GM23338 (cell line): ENCODE data around the gene HSF2BP. TPM values are rescaled to one million over a fixed set of nuclear protein-coding genes. Genes with fewer than 3 reads are reported as not detected.

Source experiments
- ATAC-seq: fragments of 200-7000 bp; cut with Tn5 transposase; 3 replicates; pipeline ENCODE4 v1.9.1; 2020
- DNase-seq: peaks from one replicate; pipeline ENCODE4 v3.0.0-alpha.2; 2015; ENCODE audit warnings: low spot score
- H2AFZ ChIP-seq: fragments of 200-600 bp; sonication (generic); 2 replicates; pipeline ENCODE4 v1.8.0; 2016; ENCODE audit warnings: antibody characterized with exemption, mild to moderate bottlenecking, moderate library complexity
- H3F3A ChIP-seq: fragments of 200-600 bp; sonication (generic); replicated peaks from 2 replicates; pipeline ENCODE4 v1.8.0; 2017; ENCODE audit warnings: antibody characterized with exemption, mixed run types, low read depth
- H3K27ac ChIP-seq: fragments of 200-600 bp; sonication (generic); 2 replicates; pipeline ENCODE4 v1.6.1; 2016; ENCODE audit warnings: low read depth
- H3K27me3 ChIP-seq: fragments of 200-600 bp; sonication (generic); 2 replicates; pipeline ENCODE4 v1.8.0; 2016; ENCODE audit warnings: mild to moderate bottlenecking, mixed run types, moderate library complexity; ENCODE audit not compliant: insufficient read depth
- H3K36me3 ChIP-seq: fragments of 200-600 bp; sonication (generic); 2 replicates; pipeline ENCODE4 v1.8.0; 2016; ENCODE audit warnings: mild to moderate bottlenecking; ENCODE audit not compliant: insufficient read depth
- H3K4me1 ChIP-seq: fragments of 200-600 bp; sonication (generic); 2 replicates; pipeline ENCODE4 v1.8.0; 2016; ENCODE audit warnings: mild to moderate bottlenecking, moderate library complexity; ENCODE audit not compliant: insufficient read depth
- H3K4me2 ChIP-seq: fragments of 200-600 bp; sonication (generic); 2 replicates; pipeline ENCODE4 v1.7.1; 2017; ENCODE audit warnings: mixed run types
- H3K4me3 ChIP-seq: fragments of 200-600 bp; sonication (generic); 2 replicates; pipeline ENCODE4 v1.6.1; 2016; ENCODE audit warnings: mixed run types
- H3K79me2 ChIP-seq: fragments of 200-600 bp; sonication (generic); replicated peaks from 2 replicates; pipeline ENCODE4 v1.8.0; 2017; ENCODE audit warnings: mild to moderate bottlenecking; ENCODE audit not compliant: insufficient read depth
- H3K9me2 ChIP-seq: fragments of 200-600 bp; sonication (generic); 2 replicates; pipeline ENCODE4 v1.8.0; 2017; ENCODE audit not compliant: insufficient read depth
- H4K20me1 ChIP-seq: fragments of 200-600 bp; sonication (generic); replicated peaks from 2 replicates; pipeline ENCODE4 v1.8.0; 2017; ENCODE audit warnings: mild to moderate bottlenecking; ENCODE audit not compliant: insufficient read depth
- H3K27ac Mint-ChIP-seq: 2 replicates; pipeline ENCODE4 v1.8.0; 2020; ENCODE audit warnings: inconsistent platforms, mild to moderate bottlenecking, moderate library complexity, mixed read lengths
- H3K27me3 Mint-ChIP-seq: 3 replicates; pipeline ENCODE4 v1.8.0; 2022; ENCODE audit warnings: low read depth, mild to moderate bottlenecking, moderate library complexity, mixed read lengths, inconsistent platforms; ENCODE audit not compliant: insufficient read depth, poor library complexity
- H3K36me3 Mint-ChIP-seq: 3 replicates; pipeline ENCODE4 v1.8.0; 2021; ENCODE audit warnings: low read depth, mild to moderate bottlenecking, inconsistent platforms, moderate library complexity, mixed read lengths
- H3K4me1 Mint-ChIP-seq: 3 replicates; pipeline ENCODE4 v1.8.0; 2020; ENCODE audit warnings: mild to moderate bottlenecking, inconsistent platforms, mixed read lengths
- H3K4me3 Mint-ChIP-seq: 3 replicates; pipeline ENCODE4 v1.8.0; 2021; ENCODE audit warnings: moderate library complexity, mild to moderate bottlenecking, inconsistent platforms, mixed read lengths
- H3K9me3 Mint-ChIP-seq: 3 replicates; pipeline ENCODE4 v1.8.0; 2020; ENCODE audit warnings: moderate library complexity, mild to moderate bottlenecking, inconsistent platforms, mixed read lengths
- CREB1 ChIP-seq: fragments of 250-450 bp; sonication (Bioruptor Pico); IDR thresholded peaks from 2 replicates; pipeline ENCODE4 v1.5.0; 2020; ENCODE audit warnings: low read depth, mild to moderate bottlenecking, moderate library complexity
- CTCF ChIP-seq, 2 experiments: fragments of 200-600 bp in 1 of 2; sonication (generic) in 1 of 2; conservative IDR thresholded peaks; 2 replicates each; pipeline versions ENCODE4 v1.5.1 to v1.6.1; 2016 to 2017; ENCODE audit warnings: antibody characterized with exemption in 2 of 2, low read depth in 2 of 2, mild to moderate bottlenecking in 2 of 2, moderate library complexity in 1 of 2
- EZH2 ChIP-seq: fragments of 200-600 bp; sonication (generic); IDR thresholded peaks from one replicate; pipeline ENCODE4 v1.8.0; 2017; ENCODE audit warnings: antibody characterized with exemption, mild to moderate bottlenecking, low read depth; ENCODE audit not compliant: unreplicated experiment
- EZH2phosphoT487 ChIP-seq: fragments of 200-600 bp; sonication (generic); IDR thresholded peaks from one replicate; pipeline ENCODE4 v1.8.1; 2018; ENCODE audit warnings: antibody characterized with exemption; ENCODE audit not compliant: unreplicated experiment
- JUNB ChIP-seq: IDR thresholded peaks from one replicate; pipeline ENCODE4 v1.6.1; 2016; ENCODE audit warnings: antibody characterized with exemption; ENCODE audit not compliant: unreplicated experiment
- POLR2AphosphoS5 ChIP-seq: IDR thresholded peaks from 2 replicates; pipeline ENCODE4 v1.6.1; 2016; ENCODE audit warnings: antibody characterized with exemption, low read depth
- ZNF114 ChIP-seq: fragments of 250-450 bp; sonication (Bioruptor Pico); IDR thresholded peaks from 2 replicates; pipeline ENCODE4 v1.5.0; 2020; ENCODE audit warnings: mild to moderate bottlenecking, moderate library complexity
- ZNF331 ChIP-seq: fragments of 250-450 bp; sonication (Bioruptor Pico); IDR thresholded peaks from 2 replicates; pipeline ENCODE4 v1.5.0; 2020; ENCODE audit warnings: low read depth, mild to moderate bottlenecking, moderate library complexity
- ZNF462 ChIP-seq: fragments of 250-450 bp; sonication (Bioruptor Pico); IDR thresholded peaks from 2 replicates; pipeline ENCODE4 v1.5.0; 2020; ENCODE audit warnings: mild to moderate bottlenecking, moderate library complexity
- polyA plus RNA-seq: library from polyadenylated mRNA; unstranded; fragments of >200 nt; fragmentation: Nextera tagmentation; extraction: Ambion mirVana; gene quantifications from 2 replicates; pipeline ENCODE4 v1.2.1, GENCODE V29; 2016
- total RNA-seq: library from RNA; depleted of rRNA; stranded (reverse); fragments of >200 nt; shearing (Covaris generic); gene quantifications from 2 replicates; pipeline ENCODE4 v1.2.3, GENCODE V29; 2014
- TF ChIP-seq, protein P1 (sequence below): IDR thresholded peaks from 2 replicates; pipeline ENCODE4 v1.6.1; 2016; ENCODE audit warnings: antibody characterized with exemption

Gene HSF2BP
- total and polyA plus RNA-seq, 2 experiments from 2014 or later: 0.78 to 2.0 TPM

GRCh38 chr21:43623588-43623987 is 35.7 kb downstream of the HSF2BP start:
- ATAC-seq (no peak), DNase-seq (no peak)
- Histone ChIP-seq H3K36me3 (no peaks in the 10 kb centered on the region; the same call in 1 of the 2 replicates), H3K27me3 (no peaks in the 10 kb centered on the region), H3K4me1 (no peaks in the 10 kb centered on the region), H2AFZ (no peak overlapping the region), H4K20me1 (no peaks in the 10 kb centered on the region), H3K9me2 (no peaks in the 10 kb centered on the region), H3K27ac (no peak overlapping the region), H3F3A (no peaks in the 10 kb centered on the region), H3K4me2 (no peak overlapping the region), H3K79me2 (no peaks in the 10 kb centered on the region), H3K4me3 (no peak overlapping the region)
- peaks cover 13% of the 10 kb centered on the region; the same call in 2 of the 3 replicates for H3K36me3 Mint-ChIP-seq
- H3K27me3 Mint-ChIP-seq: peaks cover 4% of the 10 kb centered on the region
- H3K27ac Mint-ChIP-seq: no peak overlapping the region
- no peak overlapping the region for H3K4me3 Mint-ChIP-seq
- peaks cover 6% of the 10 kb centered on the region; the same call in 1 of the 3 replicates for H3K4me1 Mint-ChIP-seq
- TF ChIP-seq ZNF331 (CRISPR knock-in tag) (no peak), EZH2phosphoT487 (no peak), CREB1 (CRISPR knock-in tag) (no peak), ZNF462 (no peak)
- H3K9me3 Mint-ChIP-seq: peaks cover 19% of the 10 kb centered on the region

GRCh38 chr21:43622796-43623195 is 36.5 kb downstream of the HSF2BP start:
- Mint-ChIP-seq H3K9me3 (peaks cover 14% of the 10 kb centered on the region), H3K4me1 (peaks cover 6% of the 10 kb centered on the region; the same call in 1 of the 3 replicates), H3K27me3 (peaks cover 4% of the 10 kb centered on the region), H3K27ac (no peak overlapping the region), H3K4me3 (no peak overlapping the region), H3K36me3 (peaks cover 6% of the 10 kb centered on the region; the same call in 2 of the 3 replicates)
- H3K27ac ChIP-seq: no peak overlapping the region
- ATAC-seq (no peak), DNase-seq (no peak)
- H3K36me3 ChIP-seq: no peaks in the 10 kb centered on the region; the same call in 1 of the 2 replicates
- H3K27me3 ChIP-seq: no peaks in the 10 kb centered on the region
- no peaks in the 10 kb centered on the region for H4K20me1 ChIP-seq
- H3K4me1 ChIP-seq: no peaks in the 10 kb centered on the region
- no peaks in the 10 kb centered on the region for H3K9me2 ChIP-seq
- H2AFZ ChIP-seq: no peak overlapping the region
- no peak overlapping the region for H3K4me2 ChIP-seq
- H3F3A ChIP-seq: no peaks in the 10 kb centered on the region
- H3K4me3 ChIP-seq: no peak overlapping the region
- H3K79me2 ChIP-seq: no peaks in the 10 kb centered on the region
- TF ChIP-seq POLR2AphosphoS5 (no peak), CREB1 (CRISPR knock-in tag) (no peak), ZNF331 (CRISPR knock-in tag) (no peak), CTCF (conservative IDR thresholded peaks at IDR 0.05; ENCODE audit: low read depth in 2 of 2) (no peak), JUNB (no peak), ZNF114 (no peak), EZH2 (no peak)
- TF ChIP-seq, protein P1, sequence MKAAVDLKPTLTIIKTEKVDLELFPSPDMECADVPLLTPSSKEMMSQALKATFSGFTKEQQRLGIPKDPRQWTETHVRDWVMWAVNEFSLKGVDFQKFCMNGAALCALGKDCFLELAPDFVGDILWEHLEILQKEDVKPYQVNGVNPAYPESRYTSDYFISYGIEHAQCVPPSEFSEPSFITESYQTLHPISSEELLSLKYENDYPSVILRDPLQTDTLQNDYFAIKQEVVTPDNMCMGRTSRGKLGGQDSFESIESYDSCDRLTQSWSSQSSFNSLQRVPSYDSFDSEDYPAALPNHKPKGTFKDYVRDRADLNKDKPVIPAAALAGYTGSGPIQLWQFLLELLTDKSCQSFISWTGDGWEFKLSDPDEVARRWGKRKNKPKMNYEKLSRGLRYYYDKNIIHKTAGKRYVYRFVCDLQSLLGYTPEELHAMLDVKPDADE: no peak
